ENCODE measurements around the gene TESK2.

TESK2 gene

DNA sequence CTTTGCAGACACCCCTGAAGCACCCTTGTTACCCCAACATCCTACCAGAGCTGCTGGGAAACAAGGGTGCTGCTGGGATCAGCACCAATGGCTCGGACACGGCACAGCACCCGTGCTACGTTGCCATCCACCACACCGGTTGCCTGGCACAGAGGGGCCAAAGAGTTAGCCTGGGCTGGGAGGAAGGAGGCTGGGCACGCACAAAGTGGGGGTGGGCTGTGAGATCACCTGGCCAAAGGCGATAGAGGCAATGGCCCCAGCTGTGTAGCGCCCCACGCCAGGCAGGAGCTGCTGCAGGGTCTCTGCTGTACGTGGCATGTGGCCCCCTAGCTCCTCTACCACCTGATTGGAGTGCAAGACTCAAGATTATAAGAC is 158.6 kb downstream of the TESK2 start:
- DNase-seq (ENCODE audit: low read depth) = no peak

DNA sequence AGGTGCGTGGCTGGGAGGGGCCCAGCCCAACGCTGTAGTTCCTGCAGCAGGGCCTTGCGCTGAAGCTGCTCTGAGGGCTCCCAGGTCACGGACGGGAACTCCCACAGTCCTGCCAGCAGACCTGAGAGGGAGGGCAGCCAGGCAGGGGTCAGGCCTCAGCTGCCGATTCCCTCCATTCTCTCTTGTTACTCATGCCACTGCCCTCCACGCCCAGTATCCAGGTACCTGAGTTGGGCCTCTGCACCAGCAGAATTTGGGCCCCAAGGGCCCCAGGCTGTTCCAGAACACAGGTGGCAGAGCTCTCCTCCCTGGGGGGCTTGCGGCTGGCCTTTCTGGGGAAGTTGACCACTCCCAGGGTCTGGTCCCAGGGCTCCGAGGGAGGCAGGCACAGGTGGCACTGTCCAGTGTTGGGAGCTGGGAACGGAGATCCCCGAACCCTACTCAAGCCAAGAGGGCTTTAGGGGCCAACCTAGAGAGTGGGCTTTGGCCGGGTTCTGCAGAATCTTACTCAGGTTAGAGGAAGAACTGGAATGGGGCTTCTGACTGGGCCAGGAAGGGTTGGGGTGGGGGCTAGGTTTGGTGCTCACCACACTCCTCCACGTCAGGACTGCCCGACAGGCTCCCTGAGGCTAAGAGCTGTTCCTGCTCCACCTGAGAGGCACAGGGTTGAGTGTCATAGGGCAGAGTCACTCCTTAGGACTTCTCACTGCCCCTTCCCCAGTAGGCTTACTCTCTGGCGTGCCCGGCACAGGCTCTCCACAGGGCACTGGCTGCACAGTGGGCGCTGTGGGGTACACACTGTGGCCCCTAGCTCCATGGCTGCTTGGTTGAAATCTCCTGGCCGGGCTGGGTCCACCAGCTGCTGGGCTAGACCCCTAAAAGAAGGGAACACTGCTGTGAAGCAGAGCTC is 159.3 kb downstream of the TESK2 start:
- DNase-seq (ENCODE audit: low read depth) = no peak

DNA sequence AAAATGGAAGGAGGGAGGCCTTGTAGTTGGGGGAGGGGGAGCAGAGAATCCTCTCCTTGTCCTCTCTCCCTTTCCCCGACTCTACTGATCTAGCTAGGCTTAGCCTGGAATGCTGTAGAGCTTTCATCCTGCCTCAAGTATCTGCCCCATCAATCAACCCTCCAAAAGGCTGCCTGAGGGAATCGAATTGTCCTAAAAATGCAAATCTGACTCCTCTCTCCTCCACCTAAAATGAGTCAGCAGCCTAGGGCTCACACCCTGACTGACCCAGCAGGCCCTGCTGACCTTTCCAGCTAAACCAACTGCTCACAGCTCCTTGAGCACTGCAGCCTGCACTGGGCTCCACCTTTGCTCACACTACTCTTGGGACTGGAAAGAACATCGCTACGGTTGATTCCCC is 161.5 kb downstream of the TESK2 start:
- DNase-seq (ENCODE audit: low read depth) = no peak

DNA sequence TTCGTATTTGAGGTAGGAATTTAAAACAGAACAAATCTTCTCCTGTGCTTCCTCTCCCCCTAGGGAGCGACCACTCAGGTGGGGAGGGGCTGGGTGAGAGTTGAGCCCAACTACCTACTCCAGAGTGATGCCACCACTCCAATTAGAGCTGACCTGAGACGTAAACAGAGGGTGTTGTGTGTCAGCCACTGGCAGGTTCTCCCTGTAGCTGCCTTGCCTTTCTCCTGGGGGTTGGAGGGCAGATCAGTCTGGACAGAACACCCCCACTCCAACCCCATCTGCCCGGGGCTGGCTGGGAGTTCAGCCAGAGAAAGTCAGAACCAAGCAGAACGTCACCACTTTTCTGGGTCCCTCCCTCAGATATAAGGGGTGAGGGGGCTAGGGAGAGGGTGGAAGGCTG is 162.3 kb downstream of the TESK2 start:
- DNase-seq (ENCODE audit: low read depth) = no peak

DNA sequence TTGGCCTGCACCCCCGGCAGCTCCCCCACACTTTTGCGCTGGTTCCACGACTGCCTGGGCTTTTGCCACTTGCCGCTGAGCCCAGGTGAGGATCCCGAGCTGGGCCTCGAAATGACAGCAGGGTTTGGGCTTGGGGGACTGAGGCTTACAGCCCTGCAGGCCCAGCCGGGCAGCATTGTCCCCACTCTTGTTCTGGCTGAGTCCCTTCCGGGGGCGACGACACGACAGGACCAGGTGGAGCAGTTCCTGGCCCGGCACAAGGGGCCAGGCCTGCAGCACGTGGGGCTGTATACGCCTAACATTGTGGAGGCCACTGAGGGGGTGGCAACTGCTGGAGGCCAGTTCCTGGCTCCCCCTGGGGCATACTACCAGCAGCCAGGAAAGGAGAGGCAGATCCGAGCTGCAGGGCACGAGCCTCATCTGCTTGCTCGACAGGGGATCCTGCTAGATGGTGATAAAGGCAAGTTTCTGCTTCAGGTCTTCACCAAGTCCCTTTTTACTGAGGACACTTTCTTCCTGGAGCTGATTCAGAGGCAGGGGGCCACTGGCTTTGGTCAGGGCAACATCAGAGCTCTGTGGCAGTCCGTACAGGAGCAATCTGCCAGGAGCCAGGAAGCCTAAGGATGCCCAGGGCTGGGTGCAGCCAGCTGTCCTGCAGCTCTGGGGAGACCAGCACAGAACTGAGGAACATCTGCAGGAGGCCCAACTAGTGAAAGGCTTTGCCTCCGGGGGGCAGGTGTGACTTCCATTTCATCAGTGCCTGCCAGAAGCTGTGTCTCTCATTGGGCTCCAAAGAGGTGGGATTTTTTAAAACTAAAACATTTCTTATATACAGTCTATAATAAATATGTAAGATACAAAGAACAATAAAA is 163.1 kb downstream of the TESK2 start:
- DNase-seq (ENCODE audit: low read depth) = no peak

DNA sequence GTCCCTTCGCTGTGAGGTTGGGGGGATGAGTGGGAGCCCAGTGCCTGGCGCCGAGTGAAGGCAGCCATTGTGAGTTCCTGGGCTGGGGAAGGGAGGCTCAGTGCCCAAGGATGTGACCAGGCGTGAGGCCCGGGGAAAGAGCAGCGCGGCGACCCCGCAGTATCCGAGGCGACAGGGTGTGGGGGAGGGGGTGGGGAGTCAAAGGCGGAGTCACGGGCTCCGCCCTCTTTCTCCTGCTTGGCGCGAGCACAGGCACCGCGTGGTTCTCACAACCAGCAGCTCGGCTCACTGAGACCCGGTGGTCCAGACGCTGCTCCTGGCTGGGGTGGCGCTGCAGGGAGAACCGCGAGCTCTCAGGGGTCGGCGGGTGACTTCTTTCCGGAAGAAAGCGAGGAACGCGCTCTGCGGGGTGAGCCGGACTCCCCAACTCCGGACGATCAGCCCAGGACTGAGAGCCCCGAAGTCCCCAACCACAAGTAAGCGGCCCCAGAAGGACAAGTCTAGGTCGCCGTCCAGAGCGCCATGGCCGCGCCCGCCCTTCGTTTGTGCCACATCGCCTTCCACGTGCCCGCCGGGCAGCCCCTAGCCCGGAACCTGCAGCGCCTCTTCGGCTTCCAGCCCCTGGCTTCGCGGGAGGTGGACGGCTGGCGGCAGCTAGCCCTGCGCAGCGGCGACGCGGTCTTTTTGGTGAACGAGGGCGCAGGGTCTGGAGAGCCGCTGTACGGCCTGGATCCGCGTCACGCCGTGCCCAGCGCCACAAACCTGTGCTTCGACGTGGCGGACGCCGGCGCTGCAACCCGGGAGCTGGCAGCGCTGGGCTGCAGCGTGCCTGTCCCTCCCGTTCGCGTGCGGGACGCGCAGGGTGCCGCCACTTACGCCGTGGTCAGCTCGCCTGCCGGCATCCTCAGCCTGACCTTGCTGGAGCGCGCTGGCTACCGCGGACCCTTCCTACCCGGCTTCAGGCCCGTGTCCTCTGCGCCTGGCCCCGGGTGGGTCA is 164.0 kb downstream of the TESK2 start, which contains the start of gene HPDL:
Gene HPDL, plus strand, starts transcription at position 269 of the 997 bp plus-strand sequence. Its CDS starts 254 bp downstream, at position 523.
- no peak for DNase-seq (ENCODE audit: low read depth)

DNA sequence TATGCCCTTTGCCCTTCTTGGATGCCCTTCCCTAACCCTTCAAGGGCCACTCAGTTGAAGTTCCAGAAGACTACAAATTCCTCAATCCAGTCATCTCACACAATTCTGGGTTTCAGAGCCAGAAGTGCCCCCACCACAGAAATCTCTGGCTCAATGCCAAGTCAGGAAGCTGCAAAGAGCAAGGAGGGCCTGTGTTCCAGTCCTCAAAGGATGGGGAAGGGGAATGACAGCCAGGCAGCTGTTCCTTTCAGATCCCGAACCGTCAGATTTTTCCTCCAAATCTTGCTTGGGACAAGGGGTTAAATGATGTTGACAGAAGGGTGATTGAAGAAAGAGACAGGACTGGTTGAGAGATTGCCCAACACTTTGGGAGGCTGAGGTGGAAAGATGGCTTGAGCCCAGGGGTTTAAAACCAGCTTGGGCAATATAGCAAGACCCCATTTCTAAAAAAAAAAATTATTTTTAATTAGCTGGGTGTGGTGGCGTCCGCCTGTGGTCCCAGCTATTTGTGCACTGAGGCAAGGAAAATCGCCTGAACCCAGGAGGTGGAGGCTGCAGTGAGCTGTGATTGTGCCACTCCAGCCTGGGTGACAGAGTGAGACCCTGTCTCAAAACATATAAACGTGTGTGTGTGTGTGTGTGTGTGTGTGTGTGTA is 165.0 kb downstream of the TESK2 start:
- DNase-seq (ENCODE audit: low read depth) = no peak

DNA sequence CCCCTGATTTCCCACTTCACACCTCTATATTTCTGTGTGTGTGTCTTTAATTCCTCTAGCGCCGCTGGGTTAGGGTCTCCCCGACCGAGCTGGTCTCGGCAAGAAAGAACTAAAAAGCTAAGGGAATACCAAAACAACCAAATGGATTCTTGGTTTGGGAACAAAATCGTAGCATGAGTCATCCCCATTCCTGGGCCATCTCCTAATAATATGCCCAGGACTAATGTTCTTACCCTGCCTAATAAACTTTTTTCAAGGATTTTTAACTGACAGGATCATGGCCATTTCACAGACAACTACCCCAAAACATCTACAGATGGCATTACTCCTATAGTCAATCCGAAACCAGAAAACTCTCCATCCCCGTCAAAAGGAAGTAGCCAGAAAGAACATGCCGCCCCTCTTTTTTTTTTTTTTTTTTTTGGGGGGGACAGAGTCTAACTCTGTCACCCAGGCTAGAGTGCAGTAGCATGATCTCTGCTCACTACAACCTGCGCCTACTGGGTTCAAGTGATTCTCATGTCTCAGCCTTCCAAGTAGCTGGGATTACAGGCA is 168.4 kb downstream of the TESK2 start:
- no peak for DNase-seq (ENCODE audit: low read depth)

DNA sequence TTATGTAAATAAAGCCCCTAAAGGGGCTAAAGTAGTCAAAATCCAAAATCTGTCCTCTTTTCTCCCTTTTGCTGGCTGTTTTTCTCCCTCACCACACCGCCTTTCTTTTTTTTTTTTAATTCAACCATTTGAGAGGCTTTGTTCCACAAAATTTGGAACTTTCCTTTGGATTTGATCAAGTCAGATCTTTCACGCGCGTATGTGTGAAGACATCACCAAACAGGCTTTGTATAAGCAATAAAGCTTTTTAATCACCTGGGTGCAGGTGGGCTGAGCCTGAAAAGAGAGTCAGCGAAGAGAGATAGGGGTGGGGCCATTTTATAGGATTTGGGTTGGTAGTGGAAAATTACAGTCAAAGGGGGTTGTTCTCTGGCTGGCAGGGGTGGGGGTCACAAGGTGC is 169.5 kb downstream of the TESK2 start:
- no peak for DNase-seq (ENCODE audit: low read depth)

DNA sequence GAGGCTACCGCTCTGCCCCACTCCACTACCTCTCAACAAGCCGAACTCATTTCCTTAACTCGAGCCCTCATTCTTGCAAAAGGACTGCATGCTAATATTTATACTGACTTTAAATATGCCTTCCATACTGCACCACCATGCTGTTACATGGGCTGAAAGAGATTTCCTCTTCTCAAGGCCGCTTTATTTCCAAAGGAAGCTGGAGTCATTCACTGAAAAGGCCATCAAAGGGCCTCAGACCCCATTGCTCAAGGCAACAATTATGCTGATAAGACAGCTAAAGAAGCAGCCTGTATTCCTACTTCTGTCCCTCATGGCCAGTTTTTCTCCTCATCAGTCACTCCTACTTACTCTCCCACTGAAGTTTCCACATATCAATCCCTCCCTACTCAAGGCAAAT is 171.2 kb downstream of the TESK2 start:
- DNase-seq (ENCODE audit: low read depth) = no peak

DNA sequence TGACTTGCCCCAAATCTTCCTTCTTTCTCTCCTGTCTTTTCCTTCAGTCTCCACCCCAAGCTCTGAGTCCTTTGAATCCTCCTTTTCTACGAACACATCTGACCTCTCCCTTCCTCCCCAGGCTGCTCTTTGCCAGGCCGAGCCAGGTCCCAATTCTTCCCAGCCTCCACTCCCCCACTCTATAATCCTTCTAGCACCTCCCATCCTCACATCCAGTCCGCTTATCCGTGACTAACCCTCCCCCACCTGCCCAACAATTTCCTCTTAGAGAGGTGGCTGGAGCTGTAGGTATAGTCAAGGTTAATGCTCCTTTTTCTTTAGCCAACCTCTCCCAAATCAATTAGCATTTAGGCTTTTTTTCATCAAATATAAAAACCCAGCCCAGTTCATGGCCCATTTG is 173.8 kb downstream of the TESK2 start:
- DNase-seq (ENCODE audit: low read depth) = no peak

DNA sequence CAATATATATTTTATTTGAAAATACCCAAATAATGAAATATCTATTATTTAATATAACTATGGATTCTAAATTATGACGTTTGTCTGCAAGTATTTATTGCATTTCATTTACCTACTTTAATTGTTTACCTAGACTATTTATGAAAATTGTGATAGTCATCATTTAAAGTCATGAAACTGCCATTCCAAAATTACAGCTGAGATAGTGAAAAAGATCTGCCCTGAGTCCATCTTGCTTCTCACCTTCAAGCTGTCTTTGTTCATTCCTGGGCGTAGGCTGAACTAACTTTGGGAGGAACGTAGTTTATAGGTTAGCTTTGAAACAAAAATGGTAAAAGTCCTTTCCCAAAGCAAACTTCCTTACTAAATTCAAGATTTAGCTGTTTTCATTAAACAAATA is 176.7 kb downstream of the TESK2 start:
- DNase-seq (ENCODE audit: low read depth) = no peak

DNA sequence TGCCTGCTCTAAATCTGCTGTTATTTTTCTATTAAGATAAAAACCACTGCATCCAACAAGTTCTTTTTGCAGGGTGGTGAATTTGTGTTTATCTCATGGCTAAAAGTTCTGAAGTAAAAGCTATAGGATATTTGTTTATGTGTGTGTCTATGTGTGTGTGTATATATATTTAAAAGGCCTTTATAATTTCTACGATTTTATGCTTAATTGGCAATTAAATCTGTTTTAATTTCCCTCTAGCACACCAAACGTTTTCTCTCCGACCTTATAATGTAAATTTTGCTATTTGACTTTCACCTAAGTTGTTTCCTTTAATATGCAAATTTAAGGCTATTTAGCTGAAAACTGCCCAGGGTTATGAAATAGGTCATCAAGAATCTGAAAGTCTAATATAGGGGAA is 184.1 kb downstream of the TESK2 start:
- DNase-seq (ENCODE audit: low read depth) = no peak

DNA sequence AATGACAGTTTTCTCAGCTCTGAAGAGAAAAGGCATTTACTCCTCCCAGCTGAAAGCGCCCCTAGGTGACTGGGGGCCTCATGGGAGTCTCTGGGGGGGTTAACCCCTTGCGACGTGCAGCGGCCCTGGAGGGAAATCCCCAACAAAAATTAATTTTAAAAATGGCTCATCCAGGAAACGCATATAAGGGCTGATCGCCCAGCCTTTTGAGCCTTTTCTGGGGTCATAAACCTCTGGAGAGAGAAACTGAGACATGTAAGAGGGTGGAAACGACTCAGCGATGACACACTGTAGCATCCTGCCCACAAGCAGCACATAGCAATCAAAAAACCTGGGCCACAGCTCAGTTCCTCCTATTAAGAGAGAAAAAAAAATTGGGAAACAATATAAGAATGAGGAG is 184.6 kb downstream of the TESK2 start:
- DNase-seq (ENCODE audit: low read depth) = no peak

DNA sequence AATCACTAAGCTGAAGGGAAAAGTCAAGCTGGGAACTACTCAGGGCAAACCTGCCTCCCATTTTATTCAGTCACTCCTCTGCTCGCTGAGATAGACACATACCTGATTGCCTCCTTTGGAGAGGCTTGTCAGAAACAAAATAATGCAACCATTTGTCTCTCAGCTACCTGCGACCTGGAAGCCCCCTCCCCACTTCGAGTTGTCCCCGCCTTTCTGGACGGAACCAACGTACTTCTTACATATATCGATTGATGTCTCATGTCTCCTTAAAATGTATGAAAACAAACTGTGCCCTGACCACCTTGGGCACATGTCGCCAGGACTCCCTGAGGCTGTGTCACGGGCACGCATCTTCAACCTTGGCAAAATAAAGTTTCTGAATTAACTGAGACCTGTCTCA is 185.7 kb downstream of the TESK2 start:
- DNase-seq (ENCODE audit: low read depth) = no peak

DNA sequence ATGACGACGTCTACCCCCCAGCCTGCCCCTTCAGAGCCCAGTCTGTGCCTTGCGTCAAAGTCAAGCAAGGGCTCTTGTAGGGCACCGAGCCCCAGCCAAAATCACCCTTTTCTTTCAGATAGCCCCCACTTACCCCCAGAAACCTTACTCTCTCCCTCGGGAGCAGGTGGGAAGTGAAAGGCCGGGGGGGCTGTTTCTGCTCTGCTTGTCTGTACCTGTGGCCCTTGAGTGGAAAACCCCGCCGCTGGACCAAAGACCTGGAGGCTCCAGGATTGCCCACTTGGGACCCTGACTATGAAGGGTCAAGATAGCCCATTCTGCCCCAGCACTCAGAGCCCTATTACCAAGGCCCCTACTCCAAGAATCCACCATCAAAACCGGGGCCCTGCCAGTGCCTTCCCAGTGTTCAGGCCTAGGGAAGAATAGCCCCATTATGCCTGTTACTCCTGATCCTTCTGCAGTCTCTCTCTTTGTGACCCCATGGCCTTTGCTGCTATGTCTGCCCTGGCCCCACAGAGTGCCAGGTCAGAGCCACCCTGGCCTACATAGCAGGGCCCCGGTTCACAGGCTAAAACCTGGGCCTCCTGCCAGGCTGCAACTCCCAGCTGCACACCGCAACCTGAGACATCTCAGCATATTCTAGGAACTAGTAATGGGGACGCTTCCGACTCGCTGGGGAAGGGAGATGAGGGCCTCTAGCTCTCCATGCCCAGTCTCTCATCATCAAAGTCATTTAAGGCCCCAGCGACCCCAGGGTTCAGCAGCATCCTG is 186.5 kb downstream of the TESK2 start:
- no peak for DNase-seq (ENCODE audit: low read depth)

DNA sequence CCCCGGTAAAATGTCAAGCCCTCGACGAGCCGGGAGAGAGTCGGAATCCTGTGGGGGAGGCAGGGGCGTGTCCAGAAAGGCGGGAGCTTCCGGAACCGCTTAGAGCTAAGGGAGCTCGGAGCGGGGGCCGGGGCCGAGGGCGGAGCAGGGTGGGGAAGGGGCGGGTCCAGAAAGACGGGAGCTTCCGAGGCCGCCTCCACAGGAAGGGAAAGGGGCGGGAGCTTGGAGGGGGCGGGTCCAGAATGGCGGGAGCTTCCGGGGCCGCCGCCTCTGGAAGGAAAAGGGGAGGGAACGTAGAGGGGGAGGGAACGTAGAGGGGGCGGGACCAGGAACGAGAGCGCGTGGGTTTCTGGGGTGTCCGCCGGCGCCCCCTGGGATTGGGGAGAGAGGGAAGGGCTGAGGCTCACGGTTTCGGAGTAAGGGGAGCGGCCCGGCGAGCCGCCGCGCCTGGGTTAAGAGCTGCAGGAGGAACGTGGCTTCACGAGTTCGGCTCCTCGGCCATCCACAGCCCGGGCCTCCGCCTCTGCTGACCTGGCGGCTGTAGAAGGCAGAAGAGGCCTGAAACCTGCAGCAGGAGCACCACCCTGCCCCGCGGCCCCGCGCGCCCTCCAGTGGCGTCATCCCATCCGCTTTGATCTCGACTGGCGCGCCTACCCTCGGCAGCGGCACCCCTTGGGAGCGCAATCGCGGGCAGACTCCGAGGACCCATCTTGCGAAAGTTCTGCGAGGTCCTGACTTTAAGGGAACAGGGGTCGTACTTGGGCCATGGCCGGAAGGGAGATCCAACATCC is 187.2 kb downstream of the TESK2 start:
- DNase-seq (ENCODE audit: low read depth) = peak; percentile 96

DNA sequence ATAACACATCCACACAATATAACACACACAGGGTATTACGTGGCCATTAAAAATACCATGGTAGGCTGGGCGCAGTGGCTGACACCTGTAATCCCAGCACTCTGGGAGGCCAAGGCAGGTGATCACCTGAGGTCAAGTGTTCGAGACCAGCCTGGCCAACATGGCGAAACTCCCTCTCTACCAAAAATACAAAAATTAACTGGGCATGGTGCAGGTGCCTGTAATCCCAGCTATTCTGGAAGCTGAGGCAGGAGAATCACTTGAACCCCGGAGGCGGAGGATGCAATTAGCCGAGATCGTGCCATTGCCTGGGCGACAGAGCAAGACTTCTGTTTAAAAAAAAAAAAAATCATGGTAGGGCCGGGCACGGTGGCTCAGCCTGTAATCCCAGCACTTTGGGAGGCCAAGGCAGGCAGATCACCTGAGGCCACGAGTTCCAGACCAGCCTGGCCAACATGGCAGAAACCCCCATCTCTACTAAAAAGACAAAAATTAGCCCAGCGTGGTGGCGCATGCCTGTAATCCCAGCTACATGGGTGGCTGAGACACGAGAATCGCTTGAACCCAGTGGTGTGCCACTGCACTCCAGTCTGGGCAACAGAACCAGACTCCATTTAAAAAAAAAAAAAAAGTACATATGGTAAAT is 188.3 kb downstream of the TESK2 start:
- DNase-seq (ENCODE audit: low read depth) = no peak

DNA sequence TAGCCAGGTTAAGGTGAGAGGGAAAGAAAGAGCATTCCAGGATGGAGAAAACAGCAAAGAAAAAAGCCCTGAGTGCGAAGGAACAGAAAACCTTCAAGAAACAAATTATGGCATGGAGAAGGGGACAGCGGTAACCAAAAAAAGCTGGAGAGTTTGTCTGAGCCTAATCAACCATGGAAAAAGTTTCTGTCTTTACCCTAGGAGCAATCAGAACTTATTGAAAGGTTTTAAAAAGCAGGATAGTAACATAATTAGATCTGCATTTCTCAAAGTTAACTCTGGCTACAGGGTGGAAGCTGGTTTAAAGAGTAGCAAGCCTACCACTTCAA is 190.3 kb downstream of the TESK2 start:
- no peak for DNase-seq (ENCODE audit: low read depth)
